ENCODE results near the gene PHYH.
"Not testable (repeated sequence)": the region's sequence is repeated elsewhere in the genome, so short reads cannot be mapped to it uniquely, and the experiment has no call there.

Gene PHYH

DNA sequence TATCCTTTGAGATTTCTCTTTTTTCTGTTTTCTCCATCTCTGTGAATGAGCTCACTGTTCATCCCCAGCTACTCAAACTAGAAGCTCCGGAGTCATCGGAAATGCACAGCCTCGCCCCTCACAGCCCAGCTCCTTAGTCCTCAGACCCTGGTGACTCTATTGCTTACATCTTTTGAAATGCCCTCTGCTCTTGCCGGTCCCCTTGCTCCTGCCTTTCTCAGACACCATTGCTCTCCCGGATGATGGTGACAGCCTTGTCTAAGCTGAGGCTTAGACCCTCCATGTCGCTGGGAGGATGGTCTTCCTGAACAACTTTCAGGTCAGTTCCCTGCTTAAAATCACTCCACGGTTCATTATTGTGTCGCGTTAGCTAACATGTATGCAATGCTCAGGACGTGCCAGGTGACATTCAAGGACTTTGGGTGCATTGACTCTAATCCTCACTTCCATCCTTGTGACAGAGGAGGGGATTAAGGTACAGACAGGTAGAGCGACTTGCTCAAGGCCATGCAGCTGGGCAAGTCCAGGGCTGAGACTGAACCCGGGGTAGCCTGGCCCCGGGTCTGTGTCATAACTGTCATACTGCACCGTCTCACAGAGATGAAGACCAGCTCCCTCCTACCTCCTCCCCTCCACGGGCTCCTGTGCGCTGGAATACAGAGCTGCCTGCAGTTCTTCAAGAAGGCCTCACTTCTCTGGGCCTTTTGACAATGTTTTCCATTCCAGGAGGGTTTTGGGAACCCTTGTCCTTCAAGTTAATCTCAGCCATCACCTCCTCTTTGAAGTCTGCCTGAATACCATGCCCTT, 61.4 kb downstream of the PHYH start:
- FAIRE-seq (no peak), DNase-seq (ENCODE audit: insufficient read length, low spot score) (no peak)
- no peak for TF ChIP-seq POLR2A (IDR thresholded peaks at IDR 0.05; ENCODE audit: low read depth, low read length)

DNA sequence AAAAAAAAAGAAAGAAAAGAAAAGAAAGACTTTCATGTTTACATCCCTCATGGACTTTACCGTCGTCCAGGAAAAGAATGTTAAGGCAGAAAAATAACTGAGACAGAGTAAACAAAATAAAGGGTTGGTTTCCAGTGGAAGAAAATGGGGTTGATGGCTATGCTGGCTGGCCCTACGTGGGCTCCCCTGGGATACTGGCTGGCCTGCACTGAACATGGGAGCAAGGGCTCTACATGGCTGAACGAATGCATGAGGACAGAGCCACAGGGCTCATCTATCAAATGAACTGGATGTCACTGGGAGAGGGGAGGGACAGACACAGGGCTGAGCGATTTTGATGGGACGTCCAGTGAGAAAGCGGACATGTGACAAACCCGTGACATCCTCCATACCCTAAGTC, 63.2 kb downstream of the PHYH start:
- FAIRE-seq, result no peak

DNA sequence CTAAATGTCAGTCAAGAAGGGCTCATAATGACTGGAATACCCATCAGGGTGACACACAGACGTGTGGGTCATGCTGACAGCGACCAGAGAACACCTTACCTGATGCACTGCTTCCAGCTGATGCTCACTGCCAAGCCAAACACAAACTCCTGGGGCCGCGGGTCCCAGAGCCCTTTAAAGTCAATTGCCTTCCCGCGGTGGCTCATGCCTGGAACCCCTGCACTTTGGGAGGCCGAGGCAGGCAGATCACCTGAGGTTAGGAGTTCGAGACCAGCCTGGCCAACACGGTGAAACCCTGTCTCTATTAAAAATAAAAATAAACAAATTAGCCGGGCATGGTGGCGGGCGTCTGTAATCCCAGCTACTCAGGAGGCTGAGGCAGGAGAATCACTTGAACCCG, 65.1 kb downstream of the PHYH start:
- not testable (repeated sequence) for FAIRE-seq; DNase-seq (ENCODE audit: insufficient read length, low spot score)

More for the DNA sequence above, 63.2 kb downstream of the PHYH start:
- DNase-seq (ENCODE audit: insufficient read length, low spot score), result no peak
- no peak for TF ChIP-seq POLR2A (IDR thresholded peaks at IDR 0.05; ENCODE audit: low read depth, low read length)

DNA sequence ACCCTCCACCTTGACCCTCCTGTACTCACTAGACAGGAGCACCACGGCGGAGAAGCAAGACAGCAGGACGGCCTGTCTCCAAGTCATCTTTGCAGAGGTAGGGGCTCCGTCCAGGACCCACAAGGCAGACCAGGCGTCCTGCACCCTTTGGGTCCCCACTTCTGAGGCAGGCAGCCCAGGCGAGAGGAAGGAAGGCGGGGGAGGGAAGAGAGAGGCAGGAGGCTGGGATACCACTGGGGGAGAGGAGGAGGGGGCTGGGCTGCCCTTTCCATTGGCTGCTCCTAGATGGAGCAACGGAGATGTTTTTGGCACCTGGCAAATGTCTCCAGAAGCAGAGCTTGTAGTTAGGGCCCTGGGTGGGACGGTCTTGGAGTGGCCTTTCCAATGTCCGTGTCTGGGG, 65.7 kb downstream of the PHYH start, which contains the start of gene UCMA:
Gene UCMA (minus strand): TSS at position 203 of the 400 bp plus-strand sequence. CDS start 116 bp downstream, at position 87.
- TF ChIP-seq POLR2A (IDR thresholded peaks at IDR 0.05; ENCODE audit: low read depth, low read length), result no peak

DNA sequence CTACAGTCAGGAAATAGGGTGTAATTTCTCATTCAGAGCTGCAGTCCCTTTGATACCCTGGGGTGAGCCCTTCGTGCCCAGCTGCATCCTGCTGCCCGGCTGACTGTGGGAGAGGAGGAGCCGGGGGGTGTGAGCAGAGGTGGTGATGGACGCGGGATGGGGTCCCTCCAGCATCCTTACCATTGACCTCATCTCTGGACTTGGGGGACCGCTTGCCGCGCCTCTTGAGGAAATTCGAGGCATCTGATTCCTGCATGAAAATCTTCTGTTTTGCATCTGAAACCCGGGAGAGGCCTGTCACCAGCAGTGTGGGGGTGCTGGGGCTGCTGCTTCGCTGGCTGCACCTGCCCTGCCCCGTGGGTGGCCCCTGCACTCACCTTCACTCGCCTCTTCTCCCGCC, 66.5 kb downstream of the PHYH start:
- TF ChIP-seq POLR2A (IDR thresholded peaks at IDR 0.05; ENCODE audit: low read depth, low read length), result no peak
- no peak for FAIRE-seq
- no peak for DNase-seq (ENCODE audit: insufficient read length, low spot score)

More for the DNA sequence above, 65.7 kb downstream of the PHYH start, which contains the start of gene UCMA:
- FAIRE-seq (no peak), DNase-seq (ENCODE audit: insufficient read length, low spot score) (no peak)

DNA sequence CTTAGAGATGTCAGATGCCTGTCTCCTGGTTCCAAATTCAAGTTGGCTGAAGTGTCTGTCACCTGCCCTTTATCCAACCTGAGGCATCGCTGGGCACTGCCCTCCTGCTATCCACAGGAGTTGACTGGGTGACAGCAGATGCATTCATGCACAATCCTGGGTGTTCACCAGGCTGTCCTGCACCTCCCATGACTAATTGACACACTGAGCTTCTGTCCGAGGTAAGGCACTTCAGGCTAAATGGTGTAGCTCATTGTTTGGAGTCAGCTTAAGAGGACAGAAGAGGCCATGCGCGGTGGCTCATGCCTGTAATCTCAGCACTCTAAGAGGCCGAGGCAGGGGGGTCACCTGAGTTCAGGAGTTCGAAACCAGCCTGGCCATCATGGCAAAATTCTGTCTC, 68.1 kb downstream of the PHYH start:
- DNase-seq (ENCODE audit: insufficient read length, low spot score) (no peak), FAIRE-seq (no peak)
- no peak for TF ChIP-seq POLR2A (IDR thresholded peaks at IDR 0.05; ENCODE audit: low read depth, low read length)

DNA sequence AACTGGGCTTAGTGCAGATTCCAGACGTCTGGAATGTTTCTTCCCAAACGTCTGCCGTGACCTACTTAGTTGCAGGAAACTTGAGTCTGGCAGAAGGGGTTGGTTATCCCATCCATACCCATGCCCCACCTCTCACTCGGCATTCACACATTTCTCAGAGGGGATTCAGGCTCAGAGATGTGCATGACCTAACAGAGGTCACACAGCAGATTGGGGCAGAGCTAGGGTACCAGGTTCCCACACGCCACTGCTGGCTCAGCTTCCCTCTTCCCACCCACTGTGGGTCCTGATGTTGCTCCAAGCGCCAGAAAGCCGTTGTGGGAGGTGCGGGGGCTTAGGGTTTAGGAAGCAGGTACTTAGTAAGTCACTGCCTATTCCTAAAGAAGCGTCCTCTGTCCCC, 68.7 kb downstream of the PHYH start:
- TF ChIP-seq POLR2A (IDR thresholded peaks at IDR 0.05; ENCODE audit: low read depth, low read length), result no peak
- DNase-seq (ENCODE audit: insufficient read length, low spot score) (no peak), FAIRE-seq (no peak)

Data from H54 (cell line).